ENCODE results near the gene ZNF793.

ZNF793 gene

GRCh38 chr19:37565370-37565669 is 58.6 kb downstream of the ZNF793 start:
- H3K4me3 ChIP-seq (ENCODE audit: low read length), result no peak overlapping the region
- DNase-seq (ENCODE audit: low read depth), result no peak

GRCh38 chr19:37572203-37572602 is 65.5 kb downstream of the ZNF793 start:
- no peak for TF ChIP-seq CTCF (conservative IDR thresholded peaks at IDR 0.05; ENCODE audit: low read depth, low read length)
- H3K4me3 ChIP-seq (ENCODE audit: low read length), result no peak overlapping the region
- no peak for DNase-seq (ENCODE audit: low read depth)

More at GRCh38 chr19:37565370-37565669, 58.6 kb downstream of the ZNF793 start:
- TF ChIP-seq CTCF (conservative IDR thresholded peaks at IDR 0.05; ENCODE audit: low read depth, low read length), result no peak

- DNase-seq (ENCODE audit: low read depth), result no peak
- no peak overlapping the region for H3K4me3 ChIP-seq (ENCODE audit: low read length)
- TF ChIP-seq CTCF (conservative IDR thresholded peaks at IDR 0.05; ENCODE audit: low read depth, low read length), result no peak
These were observed 76.6 kb downstream of the ZNF793 start for GRCh38 chr19:37583340-37583739.

Measured in retinal pigment epithelial cell (primary cell).